Thyroid gland (tissue), 4 donors: ENCODE data around the gene EYS. TPM values are rescaled to one million over a fixed set of nuclear protein-coding genes. Genes with fewer than 3 reads are reported as not detected.
A peak's percentile ranks its signal among the peaks of the same experiment; 100 is the strongest.

Experiments used
- DNase-seq, 2 donors: peaks; one replicate each; pipeline ENCODE4 v3.0.0-alpha.2; 2019
- H3K27ac ChIP-seq, 3 donors: fragments of 200-600 bp; sonication (generic); 1 replicate in 2 of 3; 2 replicates in 1 of 3; pipeline ENCODE4 v1.5.1; 2016 to 2019; ENCODE audit warnings: mild to moderate bottlenecking in 1 of 3, moderate library complexity in 1 of 3
- H3K27me3 ChIP-seq: fragments of 200-600 bp; sonication (generic); one replicate; pipeline ENCODE4 v1.5.1; 2019
- H3K36me3 ChIP-seq, 2 donors: fragments of 200-600 bp; sonication (generic); one replicate each; pipeline ENCODE4 v1.5.1; 2016 to 2019
- H3K4me1 ChIP-seq, 2 donors: fragments of 200-600 bp; sonication (generic); one replicate each; pipeline ENCODE4 v1.5.1; 2017 to 2019
- H3K4me3 ChIP-seq, 3 donors: fragments of 200-600 bp; sonication (generic); replicated peaks in 1 of 3; 1 replicate in 2 of 3; 2 replicates in 1 of 3; pipeline ENCODE4 v1.5.1; 2016; ENCODE audit warnings: mild to moderate bottlenecking in 1 of 3
- H3K9me3 ChIP-seq: fragments of 200-600 bp; sonication (generic); one replicate; pipeline ENCODE4 v1.5.1; 2017
- POLR2A ChIP-seq, 2 donors: fragments of 450-650 bp; IDR thresholded peaks; one replicate each; pipeline ENCODE4 v1.6.1; 2017; ENCODE audit warnings: antibody characterized with exemption in 2 of 2, mild to moderate bottlenecking in 2 of 2, moderate library complexity in 1 of 2
- WGBS, 2 donors: methylation state at CpG; one replicate each; pipeline ENCODE4 v1.1.5; 2017; 5-methylcytosine and 5-hydroxymethylcytosine counted together
- intact Hi-C: fragments of 100-400 bp; cut with DNase I; formaldehyde crosslinking; loops from one replicate; pipeline ENCODE4 v1.15.1; 2023
- total RNA-seq, 4 donors: library from RNA; depleted of rRNA; stranded (reverse); fragments of >200 nt; gene quantifications; one replicate each; pipeline ENCODE4 v1.2.3, GENCODE V29; 2016
- TF ChIP-seq, protein P1 (sequence below), 6 experiments: fragments of 200-600 bp in 3 of 6; fragments of 450-650 bp in 3 of 6; sonication (generic) in 3 of 6; IDR thresholded peaks; one replicate each; pipeline ENCODE4 v1.5.1; 2016 to 2019; ENCODE audit warnings: antibody characterized with exemption in 6 of 6, mild to moderate bottlenecking in 2 of 6, inconsistent platforms in 1 of 6, moderate library complexity in 1 of 6

EYS gene
- total RNA-seq, 4 donors from 2014 or later: not detected

DNA sequence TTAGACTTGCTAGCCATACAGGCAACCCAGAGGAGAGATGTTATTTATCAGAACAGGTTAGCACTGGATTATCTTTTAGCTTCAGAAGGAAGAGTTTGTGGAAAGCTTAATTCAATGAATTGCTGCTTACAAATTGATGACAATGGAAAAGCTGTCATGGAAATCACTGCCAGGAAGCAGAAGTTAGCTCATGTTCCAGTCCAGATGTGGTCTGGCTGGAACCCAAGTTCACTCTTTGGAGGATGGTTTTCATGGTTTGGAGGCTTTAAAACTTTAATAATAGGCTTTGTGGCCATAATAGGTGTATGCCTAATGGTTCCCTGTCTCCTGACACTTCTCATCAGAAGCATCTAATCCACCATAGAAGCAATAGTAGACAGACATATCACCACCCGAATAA, 1372.4 kb downstream of the EYS start:
- TF ChIP-seq, protein P1, sequence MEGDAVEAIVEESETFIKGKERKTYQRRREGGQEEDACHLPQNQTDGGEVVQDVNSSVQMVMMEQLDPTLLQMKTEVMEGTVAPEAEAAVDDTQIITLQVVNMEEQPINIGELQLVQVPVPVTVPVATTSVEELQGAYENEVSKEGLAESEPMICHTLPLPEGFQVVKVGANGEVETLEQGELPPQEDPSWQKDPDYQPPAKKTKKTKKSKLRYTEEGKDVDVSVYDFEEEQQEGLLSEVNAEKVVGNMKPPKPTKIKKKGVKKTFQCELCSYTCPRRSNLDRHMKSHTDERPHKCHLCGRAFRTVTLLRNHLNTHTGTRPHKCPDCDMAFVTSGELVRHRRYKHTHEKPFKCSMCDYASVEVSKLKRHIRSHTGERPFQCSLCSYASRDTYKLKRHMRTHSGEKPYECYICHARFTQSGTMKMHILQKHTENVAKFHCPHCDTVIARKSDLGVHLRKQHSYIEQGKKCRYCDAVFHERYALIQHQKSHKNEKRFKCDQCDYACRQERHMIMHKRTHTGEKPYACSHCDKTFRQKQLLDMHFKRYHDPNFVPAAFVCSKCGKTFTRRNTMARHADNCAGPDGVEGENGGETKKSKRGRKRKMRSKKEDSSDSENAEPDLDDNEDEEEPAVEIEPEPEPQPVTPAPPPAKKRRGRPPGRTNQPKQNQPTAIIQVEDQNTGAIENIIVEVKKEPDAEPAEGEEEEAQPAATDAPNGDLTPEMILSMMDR (IDR thresholded peaks at IDR 0.05): no peak
- TF ChIP-seq POLR2A (IDR thresholded peaks at IDR 0.05): no peak
- no peaks in the 10 kb centered on the region for H3K9me3 ChIP-seq
- H3K27ac ChIP-seq: no peak overlapping the region
- 88 to 95% methylated on average over 1 of the region's 1 CpG for WGBS, 2 donors
- intact Hi-C loops: no loop called here
- no peaks in the 10 kb centered on the region for H3K36me3 ChIP-seq
- H3K4me3 ChIP-seq: no peak overlapping the region
- DNase-seq: no peak
- no peaks in the 10 kb centered on the region for H3K4me1 ChIP-seq
- no peaks in the 10 kb centered on the region for H3K27me3 ChIP-seq

DNA sequence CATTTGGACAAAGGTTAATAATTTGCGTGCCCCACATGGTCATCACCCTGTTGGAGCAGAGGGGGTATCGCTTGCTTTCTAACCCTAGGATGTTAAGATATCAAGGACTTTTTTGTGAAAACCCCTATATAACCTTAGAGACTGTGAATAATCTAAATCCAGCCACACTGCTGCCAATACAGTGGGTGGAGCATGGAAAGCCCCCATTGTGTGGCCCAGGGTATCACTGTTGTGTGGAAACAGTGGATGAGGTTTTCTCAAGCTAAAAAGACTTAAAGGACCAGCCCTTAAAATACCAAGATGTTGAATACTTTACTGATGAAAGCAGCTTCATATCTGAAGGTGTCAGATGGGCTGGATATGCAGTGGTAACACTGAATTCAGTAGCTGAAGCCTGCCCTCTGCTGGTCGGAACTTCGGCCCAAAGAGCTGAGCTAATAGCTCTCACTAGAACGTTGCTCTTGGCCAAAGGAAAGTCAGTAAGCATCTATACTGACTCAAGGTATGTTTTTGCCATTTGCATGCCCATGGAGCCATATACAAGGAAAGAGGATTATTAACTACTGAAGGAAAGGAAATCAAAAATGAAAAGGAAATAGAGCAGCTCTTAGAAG, 1376.2 kb downstream of the EYS start:
- Histone ChIP-seq H3K4me3 (no peak overlapping the region), H3K4me1 (no peaks in the 10 kb centered on the region), H3K36me3 (no peaks in the 10 kb centered on the region), H3K9me3 (no peaks in the 10 kb centered on the region), H3K27ac (no peak overlapping the region), H3K27me3 (no peaks in the 10 kb centered on the region)
- DNase-seq: peak; percentile 81 to 90
- WGBS, 2 donors: 37 to 44% methylated on average over 5 of the region's 5 CpGs
- intact Hi-C loops: loop anchor here (2.0 kb wide), 1 partner anchor 410 kb away; no protein-coding TSS in a partner anchor
- TF ChIP-seq, protein P1 (IDR thresholded peaks at IDR 0.05): peak; percentile 53 to 78 (median 57)
- no peak for TF ChIP-seq POLR2A (IDR thresholded peaks at IDR 0.05)

GRCh38 chr6:64326939-64327338, 1380.1 kb downstream of the EYS start:
- DNase-seq: no peak
- Histone ChIP-seq H3K4me1 (no peaks in the 10 kb centered on the region), H3K27ac (no peak overlapping the region), H3K27me3 (no peaks in the 10 kb centered on the region), H3K9me3 (no peaks in the 10 kb centered on the region), H3K4me3 (no peak overlapping the region), H3K36me3 (no peaks in the 10 kb centered on the region)
- TF ChIP-seq POLR2A (IDR thresholded peaks at IDR 0.05): no peak
- TF ChIP-seq, protein P1 (IDR thresholded peaks at IDR 0.05): no peak
- intact Hi-C loops: loop anchor here (10.0 kb wide), 1 partner anchor 312 kb away; no protein-coding TSS in a partner anchor
- WGBS, 2 donors: 90 to 94% methylated on average over 8 of the region's 8 CpGs

GRCh38 chr6:64325093-64325492, 1381.9 kb downstream of the EYS start:
- no peaks in the 10 kb centered on the region for H3K9me3 ChIP-seq
- 45 to 52% methylated on average over 2 of the region's 2 CpGs for WGBS, 2 donors
- no peak overlapping the region for H3K4me3 ChIP-seq
- no peaks in the 10 kb centered on the region for H3K4me1 ChIP-seq
- intact Hi-C loops: loop anchor here (10.0 kb wide), 1 partner anchor 310 kb away; no protein-coding TSS in a partner anchor
- no peaks in the 10 kb centered on the region for H3K36me3 ChIP-seq
- no peak overlapping the region for H3K27ac ChIP-seq
- DNase-seq: no peak
- TF ChIP-seq POLR2A (IDR thresholded peaks at IDR 0.05): no peak
- TF ChIP-seq, protein P1 (IDR thresholded peaks at IDR 0.05): no peak
- no peaks in the 10 kb centered on the region for H3K27me3 ChIP-seq

- no peaks in the 10 kb centered on the region for H3K9me3 ChIP-seq
Measured at GRCh38 chr6:64310214-64310613, 1396.8 kb downstream of the EYS start.

More at GRCh38 chr6:64310214-64310613, 1396.8 kb downstream of the EYS start:
- no peak for DNase-seq
- intact Hi-C loops: no loop called here
- TF ChIP-seq, protein P1 (IDR thresholded peaks at IDR 0.05): no peak
- TF ChIP-seq POLR2A (IDR thresholded peaks at IDR 0.05): no peak
- H3K4me1 ChIP-seq: no peaks in the 10 kb centered on the region
- H3K4me3 ChIP-seq: no peak overlapping the region
- no peak overlapping the region for H3K27ac ChIP-seq
- no peaks in the 10 kb centered on the region for H3K27me3 ChIP-seq
- no peaks in the 10 kb centered on the region for H3K36me3 ChIP-seq
